ENCODE data around the gene SCRN2.

The SCRN2 gene

DNA sequence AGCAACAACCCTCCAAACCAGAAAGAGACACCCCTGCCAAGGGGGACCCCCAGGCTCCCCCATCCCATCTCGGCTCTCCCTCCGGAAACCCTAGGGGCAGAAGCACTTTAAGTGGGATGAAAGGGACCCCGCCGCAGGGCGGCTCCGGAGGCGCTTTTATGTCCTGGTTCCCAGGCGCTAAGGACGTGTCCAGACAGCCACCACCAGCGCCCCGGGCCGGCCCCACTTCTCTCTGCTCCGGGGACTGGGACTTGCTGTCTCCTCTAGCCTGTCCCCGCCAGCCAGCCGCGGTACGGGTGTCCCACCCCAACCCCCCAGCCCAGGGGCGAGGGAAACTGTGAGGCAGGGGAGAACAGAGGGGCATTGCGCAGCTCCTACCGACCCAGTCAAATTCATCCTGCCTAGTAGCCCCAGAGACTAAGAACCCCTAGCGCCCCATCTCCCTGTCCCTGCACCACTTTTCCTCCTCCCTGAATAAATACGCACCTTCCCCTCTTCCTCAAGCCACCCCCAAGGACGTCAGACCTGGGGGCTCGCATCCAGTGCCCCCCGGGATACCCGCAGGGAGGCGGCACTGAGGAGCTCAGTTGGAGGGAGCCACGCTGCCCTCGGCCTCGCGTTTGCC lies 5.8 kb upstream of the SCRN2 start:
- DNase-seq (ENCODE audit: low read depth): no peak

- no peak for DNase-seq (ENCODE audit: low read depth)
These were observed 4.6 kb upstream of the SCRN2 start for GRCh38 chr17:47845716-47846075.

DNA sequence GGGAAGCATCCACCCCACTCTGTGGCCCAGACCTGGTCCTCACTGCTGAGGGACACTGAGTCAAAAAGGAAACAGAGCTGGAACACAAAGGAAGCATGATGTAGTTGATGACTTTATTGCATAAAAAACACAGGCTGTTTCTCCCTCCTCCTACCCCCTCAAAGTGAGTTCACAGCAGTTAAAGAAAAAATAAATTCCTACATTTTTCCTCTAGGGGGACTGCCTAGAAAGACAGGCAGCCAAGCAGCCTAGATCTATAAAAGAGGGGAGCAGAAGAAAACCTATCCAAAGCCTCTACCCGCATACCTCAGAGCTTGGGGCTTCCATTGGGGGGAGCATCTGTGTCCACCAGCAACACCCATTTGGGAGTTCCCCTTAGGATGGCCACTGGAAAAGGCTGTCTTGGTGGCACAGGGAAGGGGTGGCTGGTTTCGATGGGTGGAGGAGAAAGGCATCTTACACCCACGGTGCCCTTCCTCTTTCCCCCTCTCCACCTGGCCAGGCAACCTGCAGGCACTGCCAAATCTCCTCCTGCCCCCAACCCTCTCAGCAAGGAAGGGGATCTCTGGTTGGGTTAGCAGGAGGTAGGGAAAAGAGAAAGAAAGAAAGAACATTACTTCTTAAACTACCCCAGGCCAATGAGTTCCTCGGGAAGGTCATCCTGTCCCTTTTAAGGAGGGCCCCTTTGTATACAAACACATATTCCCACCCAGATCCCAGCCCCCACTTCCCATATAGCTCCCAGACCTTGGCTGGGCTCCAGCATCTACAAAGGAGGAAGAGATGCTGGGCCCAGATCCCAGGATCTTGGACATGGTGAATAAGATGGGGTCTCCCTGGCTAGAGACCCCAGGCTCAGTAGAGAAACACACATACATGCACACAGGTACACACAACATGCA lies 4.0 kb upstream of the SCRN2 start:
- DNase-seq (ENCODE audit: low read depth): no peak

- no peak for DNase-seq (ENCODE audit: low read depth)
These were observed 3.2 kb upstream of the SCRN2 start for GRCh38 chr17:47844227-47844626.

- DNase-seq (ENCODE audit: low read depth): no peak
These were observed 2.3 kb upstream of the SCRN2 start for GRCh38 chr17:47843391-47843730.

DNA sequence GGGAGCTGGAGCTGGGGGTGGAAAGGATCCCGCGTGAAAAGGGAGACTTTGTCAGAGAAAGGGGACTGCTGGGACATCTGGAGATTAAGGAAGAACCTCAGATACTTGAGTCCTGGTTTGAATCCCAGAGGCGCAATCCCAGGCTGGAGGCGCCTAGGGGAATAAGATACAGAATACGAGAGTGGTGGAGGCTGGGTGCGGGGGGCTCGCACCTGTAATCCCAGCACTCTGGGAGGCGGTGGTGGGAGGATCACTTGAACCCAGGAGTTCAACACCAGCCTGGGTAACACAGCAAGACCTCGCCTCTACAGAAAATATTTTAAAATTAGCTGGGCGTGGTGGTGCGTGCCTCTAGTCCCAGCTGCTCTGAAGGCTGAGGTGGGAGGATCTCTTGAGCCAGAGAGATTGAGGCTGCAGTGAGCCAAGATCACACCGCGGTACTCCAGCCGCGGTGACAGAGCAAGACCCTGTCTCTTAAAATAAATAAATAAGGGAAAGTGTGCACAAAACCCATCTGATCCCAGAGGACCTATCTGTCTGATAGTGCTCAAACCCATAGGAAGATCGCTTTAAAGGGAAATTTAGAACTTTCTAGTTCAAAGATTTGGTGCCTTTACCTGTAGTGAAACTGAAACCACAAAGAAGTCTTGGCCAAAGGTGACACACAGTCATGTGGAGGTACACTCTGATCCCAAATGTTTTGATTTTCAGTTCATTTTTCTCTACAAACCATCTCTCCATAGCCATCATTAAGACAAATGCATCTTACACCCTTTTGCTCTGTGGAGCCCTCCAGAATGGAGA lies 617 bp upstream of the SCRN2 start:
- DNase-seq (ENCODE audit: low read depth): no peak

DNA sequence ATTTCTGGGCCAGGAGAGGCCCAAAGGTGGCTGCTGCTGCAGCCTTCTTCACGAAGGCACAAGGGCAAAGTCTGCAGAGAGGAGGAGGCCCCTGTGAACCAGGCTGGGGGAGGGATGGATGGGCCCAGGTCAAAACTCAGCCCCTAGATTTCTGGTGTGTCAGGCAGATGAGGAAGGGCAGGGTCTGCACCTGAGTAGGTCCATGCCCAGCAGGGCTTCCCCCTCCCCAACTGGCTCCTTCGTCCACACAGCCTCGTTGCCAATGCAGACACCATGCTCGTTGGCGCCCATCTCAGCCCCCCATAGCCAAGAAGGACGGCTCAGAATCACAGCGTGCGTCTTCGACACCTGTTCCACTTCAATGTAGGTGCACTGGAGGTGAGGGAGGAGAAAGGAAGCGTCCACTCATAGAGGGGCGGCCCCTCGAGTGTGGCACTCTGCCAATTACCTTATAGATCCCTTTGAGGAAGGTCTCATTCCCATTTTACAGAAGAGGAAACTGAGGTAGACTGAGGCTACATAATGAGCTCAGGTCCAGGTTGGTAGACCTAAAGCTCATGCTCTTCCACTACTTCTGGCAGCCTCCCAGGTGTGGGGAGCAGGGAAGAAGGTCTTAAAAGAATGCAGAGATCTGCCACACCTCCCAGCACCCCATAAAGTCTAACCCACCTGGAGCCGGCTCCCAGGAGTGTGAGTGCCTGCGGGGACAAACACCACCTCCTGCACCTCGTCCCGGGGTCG lies 902 bp downstream of the SCRN2 start:
- DNase-seq (ENCODE audit: low read depth): no peak

DNA sequence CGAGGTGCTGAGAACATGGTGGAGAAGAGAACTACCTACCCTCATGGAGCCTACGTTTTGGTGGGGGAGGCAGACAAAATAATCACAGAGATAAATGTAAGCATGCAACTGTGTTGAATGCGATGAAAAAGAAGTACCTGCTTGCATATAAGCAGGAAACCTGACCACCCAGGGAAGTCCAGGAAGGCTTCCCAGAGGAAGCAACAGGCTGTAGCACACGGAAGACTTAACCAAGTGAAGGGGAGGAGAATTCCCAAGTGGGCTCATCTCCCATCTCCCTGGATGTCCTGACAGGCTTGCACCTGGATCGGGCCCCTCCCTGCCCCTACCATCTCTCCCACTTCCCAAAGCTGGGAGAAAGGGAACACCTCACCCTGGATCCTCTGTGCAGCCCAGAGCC lies 2.0 kb downstream of the SCRN2 start:
- no peak for DNase-seq (ENCODE audit: low read depth)

GRCh38 chr17:47838636-47839035 lies 2.4 kb downstream of the SCRN2 start:
- no peak for DNase-seq (ENCODE audit: low read depth)

- DNase-seq (ENCODE audit: low read depth): no peak
These were observed 3.6 kb downstream of the SCRN2 start for GRCh38 chr17:47837401-47838039.

DNA sequence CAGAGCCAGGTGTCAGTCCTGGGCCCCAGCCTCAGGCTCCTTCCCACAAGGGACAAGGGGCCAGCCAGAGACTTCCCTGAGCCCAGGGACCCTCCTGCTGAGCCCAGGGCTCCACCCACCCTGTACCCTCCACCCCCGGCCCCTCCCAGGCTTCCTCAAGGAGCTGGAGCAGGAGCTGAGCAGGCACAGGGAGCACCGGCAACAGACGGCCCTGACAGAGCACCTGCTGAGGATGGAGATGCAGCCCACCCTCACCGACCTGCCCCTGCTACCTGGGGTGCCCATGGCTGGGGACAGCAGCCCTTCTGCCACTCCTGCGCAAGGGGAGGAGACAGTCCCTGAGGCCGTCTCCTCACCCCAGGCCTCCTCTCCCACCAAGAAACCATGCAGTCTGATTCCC lies 4.5 kb downstream of the SCRN2 start:
- DNase-seq (ENCODE audit: low read depth): no peak

DNA sequence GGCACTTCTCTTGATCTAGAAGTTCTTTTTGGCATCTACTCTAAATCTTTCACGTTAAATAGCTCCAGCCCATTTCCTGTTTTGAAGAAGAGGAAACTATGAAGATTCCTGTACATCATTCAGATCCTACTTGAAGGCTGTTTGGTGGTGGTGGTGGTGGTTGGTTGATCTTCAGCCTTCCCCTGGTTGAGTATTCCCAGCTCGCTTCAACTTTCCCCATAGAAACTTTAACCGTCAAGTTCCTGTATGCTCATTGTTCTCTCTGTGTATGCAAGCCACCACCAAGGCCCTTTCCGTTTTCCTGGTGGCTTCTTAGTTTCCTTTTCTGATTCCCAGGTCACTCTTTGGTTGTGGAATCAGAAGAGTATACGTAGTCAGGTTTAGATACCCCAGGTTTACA lies 6.3 kb downstream of the SCRN2 start:
- DNase-seq (ENCODE audit: low read depth): no peak

DNA sequence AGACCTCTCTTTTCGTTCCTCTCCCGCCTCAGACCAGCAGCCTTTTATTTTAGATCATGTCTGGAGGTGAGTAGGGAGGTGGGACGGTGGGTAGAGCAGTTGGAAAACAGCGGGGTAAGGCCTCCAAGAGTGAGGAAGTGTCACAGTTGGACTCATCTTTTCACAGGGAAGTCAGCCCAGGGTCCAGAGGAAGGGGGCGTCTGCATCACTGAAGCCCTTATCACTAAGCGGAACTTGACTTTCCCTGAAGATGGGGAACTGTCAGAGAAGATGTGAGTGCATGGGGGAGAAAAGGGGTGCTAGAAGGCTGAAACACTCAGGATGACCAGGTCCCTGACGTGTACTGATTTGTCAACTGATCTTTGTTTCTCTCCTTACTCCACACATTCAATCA lies 9.1 kb downstream of the SCRN2 start:
- no peak for DNase-seq (ENCODE audit: low read depth)

DNA sequence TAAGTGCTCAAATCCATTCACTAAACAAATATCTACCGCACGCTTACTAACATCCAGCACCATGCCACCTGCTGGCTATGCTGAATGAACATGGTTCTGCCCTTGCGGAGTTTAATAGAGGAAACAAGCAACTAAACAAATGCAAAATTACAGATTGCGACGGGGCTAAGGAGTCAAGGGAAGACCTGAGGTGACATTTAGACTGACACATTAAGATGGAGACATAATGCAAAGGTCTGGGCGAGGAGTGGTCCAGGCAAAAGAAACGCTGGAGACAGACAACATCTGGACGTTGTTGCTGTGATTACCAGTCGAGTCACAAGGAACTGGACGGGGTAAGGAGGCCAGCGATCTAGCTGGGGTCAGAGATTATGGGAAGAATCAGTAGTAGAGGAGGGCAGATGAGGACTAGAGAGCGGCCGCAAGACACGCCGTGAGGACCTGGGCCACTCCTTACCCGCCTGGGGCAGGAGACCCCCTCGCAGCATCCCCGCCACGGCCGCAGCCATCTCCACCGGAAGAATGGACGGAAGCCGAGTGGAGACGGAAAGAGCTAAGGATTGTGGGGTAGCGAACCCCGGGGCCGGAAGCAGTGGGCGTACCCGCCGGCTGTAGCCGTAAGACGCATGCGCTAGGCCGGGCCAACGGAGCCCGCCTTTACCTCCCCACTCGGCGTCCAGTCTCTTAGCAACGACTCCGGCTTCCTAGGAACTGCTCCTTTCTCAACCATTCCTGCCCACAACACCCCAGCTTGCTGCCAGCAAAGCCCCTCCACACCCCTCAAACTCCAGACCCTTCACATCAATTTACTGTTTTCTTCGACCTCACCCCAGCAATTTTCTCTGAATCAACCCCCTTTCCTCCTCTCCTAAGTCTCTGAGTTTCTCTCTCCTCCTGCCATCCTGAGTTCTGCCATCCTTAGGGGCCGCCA lies 9.8 kb downstream of the SCRN2 start, which contains the start of the genes LRRC46 and MRPL10:
Gene LRRC46, plus strand, starts transcription at position 668 of the 931 bp plus-strand sequence. CDS start 320 bp downstream, outside the sequence.
Gene MRPL10, minus strand, starts transcription at position 539 of the 931 bp plus-strand sequence. Its CDS starts 30 bp downstream, at position 509.
- peak; percentile 91 for DNase-seq (ENCODE audit: low read depth)

DNA sequence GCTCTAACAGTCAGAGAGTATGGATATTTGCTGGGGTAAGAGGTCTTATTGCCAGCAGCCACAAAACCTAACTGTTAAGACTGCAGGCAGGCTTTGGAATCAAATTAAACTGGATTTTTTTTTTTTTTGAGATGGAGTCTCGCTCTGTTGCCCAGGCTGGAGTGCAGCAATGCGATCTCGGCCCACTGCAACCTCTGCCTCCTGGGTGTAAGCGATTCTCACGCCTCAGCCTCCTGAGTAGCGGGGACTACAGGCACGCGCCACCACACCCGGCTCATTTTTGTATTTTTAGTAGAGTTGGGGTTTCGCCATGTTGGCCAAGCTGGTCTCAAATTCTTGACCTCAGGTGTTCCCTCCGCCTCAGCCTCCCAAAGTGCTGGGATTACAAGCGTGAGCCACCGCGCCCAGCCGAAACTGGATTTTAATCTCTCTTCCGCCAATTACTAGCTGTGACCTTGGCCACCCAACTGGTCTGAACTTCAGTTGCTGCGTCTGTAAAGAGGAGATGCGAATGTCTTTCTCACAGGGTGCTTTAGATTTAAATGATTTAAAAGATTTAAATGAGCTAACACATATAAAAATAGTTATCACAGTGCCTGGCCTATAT lies 10.6 kb downstream of the SCRN2 start:
- DNase-seq (ENCODE audit: low read depth): no peak

DNA sequence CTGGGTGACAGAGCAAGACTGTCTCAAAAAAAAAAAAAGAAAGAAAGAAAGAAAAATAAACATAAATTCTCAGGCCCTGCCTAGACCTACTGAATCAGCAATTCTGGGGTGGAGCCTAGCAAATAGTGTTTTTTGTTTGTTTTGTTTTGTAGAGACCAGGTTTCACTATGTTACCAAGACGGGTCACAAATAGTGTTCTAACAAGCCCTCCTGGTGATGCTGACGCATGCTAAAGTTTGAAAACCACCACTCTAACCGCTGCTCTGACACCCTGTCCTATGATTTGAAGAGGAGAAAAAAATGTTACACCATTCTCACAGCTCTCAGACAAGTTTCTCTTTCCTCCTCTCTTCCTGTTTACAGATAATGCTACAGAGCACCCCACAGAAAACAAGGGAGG lies 11.2 kb downstream of the SCRN2 start:
- DNase-seq (ENCODE audit: low read depth): no peak

DNA sequence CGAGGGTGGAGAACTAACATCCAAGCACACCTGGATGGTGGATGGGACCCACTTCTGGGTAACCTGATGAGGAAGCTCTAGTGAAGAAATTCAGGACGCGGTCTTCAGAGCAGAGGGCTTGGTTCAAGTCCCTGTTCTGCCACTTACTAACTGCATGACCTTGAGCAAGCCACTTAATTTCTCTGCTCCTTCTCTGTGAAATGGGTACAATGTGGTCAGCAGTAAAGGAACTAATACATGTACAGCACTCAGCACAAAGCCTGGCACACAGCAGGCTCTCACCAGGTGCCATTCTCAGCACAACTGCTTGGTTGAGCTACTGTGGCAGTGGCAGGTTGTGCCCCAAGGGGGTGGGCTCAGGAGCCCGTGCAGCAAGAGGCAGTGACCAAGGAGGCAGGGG lies 17.6 kb downstream of the SCRN2 start:
- no peak for DNase-seq (ENCODE audit: low read depth)

GRCh38 chr17:47822785-47823184 lies 18.3 kb downstream of the SCRN2 start:
- DNase-seq (ENCODE audit: low read depth): no peak

DNA sequence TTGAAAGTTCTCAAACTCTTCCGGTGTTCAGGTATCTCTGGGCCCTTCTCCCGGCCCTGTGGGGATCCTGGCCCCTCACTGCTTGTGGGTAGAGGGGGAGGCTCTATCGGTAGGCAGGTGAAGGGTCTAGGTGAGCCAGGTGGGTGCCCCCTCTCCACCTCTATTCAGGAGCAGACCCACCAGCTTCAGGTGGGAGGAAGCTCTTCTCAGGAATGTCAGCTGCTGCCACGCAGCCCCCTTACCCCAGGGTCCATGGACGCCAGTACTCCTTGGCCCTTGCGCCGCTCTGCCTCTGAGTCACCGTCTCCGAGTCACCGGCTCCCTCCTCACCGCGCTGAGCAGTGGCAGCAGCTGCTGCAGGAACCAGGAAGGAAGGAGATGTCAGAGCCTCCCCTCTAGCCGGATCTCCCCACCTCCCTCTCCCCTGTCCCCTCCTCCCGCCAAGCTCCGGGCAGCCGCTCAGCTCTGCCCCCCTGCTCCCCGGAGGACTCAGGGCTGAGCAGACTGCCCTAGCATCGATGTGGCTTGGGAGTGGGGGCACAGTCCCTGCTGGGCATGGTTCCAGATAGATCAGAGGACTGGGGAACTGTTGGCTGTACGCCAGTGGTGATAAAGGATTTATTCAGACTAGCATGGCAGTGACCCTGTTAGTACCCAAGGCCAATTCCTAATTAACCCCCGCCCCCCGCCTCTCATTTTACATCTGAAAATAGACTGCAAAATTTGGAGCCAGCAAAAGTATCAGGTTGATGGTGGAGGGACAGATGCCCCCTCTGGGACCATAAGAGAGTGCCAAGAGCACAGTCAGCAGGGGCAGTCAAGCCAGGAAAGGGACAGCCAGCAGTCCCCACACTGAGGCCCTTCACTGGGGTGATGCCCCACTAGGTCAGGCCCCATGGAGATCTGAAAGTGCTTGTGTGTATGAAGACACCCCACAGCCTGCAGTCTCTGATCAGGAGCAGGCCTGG lies 19.4 kb downstream of the SCRN2 start, which contains the start of gene OSBPL7:
Gene OSBPL7, minus strand, starts transcription at position 371 of the 968 bp plus-strand sequence. CDS start 1,516 bp downstream, outside the sequence.
- DNase-seq (ENCODE audit: low read depth): peak; percentile 63

Measured in activated T-cell treated with anti-CD3 and anti-CD28 coated beads for 24 hours (primary cell).